HG03575 (cell line): ENCODE measurements around the gene NR2C2.

Experiments used
- ATAC-seq: cut with Tn5 transposase; IDR thresholded peaks from one replicate; pipeline ENCODE4 v1.9.1; 2021; ENCODE audit not compliant: unreplicated experiment, insufficient number of reproducible peaks, low FRiP score; ENCODE audit errors: extremely low read depth

NR2C2 gene

GRCh38 chr3:14920536-14920935 is 26.8 kb upstream of the NR2C2 start:
- no peak for ATAC-seq

GRCh38 chr3:14921034-14921616 is 26.3 kb upstream of the NR2C2 start:
- no peak for ATAC-seq

GRCh38 chr3:14921811-14922705 is 25.3 kb upstream of the NR2C2 start:
- no peak for ATAC-seq

GRCh38 chr3:14922863-14923262 is 24.5 kb upstream of the NR2C2 start:
- no peak for ATAC-seq

GRCh38 chr3:14923476-14923875 is 23.9 kb upstream of the NR2C2 start:
- no peak for ATAC-seq

- no peak for ATAC-seq
Observed at GRCh38 chr3:14925729-14926591, 21.4 kb upstream of the NR2C2 start.

- no peak for ATAC-seq
Observed at GRCh38 chr3:14926592-14926991, 20.8 kb upstream of the NR2C2 start.

- no peak for ATAC-seq
Observed at GRCh38 chr3:14927308-14927707, 20.1 kb upstream of the NR2C2 start.

GRCh38 chr3:14929310-14930074 is 17.9 kb upstream of the NR2C2 start:
- no peak for ATAC-seq

GRCh38 chr3:14933820-14934425 is 13.5 kb upstream of the NR2C2 start:
- ATAC-seq, result no peak

GRCh38 chr3:14935592-14936345 is 11.6 kb upstream of the NR2C2 start:
- no peak for ATAC-seq

GRCh38 chr3:14938954-14939353 is 8.4 kb upstream of the NR2C2 start:
- ATAC-seq, result no peak

GRCh38 chr3:14941871-14942270 is 5.5 kb upstream of the NR2C2 start:
- ATAC-seq, result no peak

- ATAC-seq, result no peak
Observed at GRCh38 chr3:14943042-14943441, 4.3 kb upstream of the NR2C2 start.

GRCh38 chr3:14946236-14946635 is 1.1 kb upstream of the NR2C2 start:
- no peak for ATAC-seq

- no peak for ATAC-seq
Observed at GRCh38 chr3:14946739-14947099, 664 bp upstream of the NR2C2 start.

GRCh38 chr3:14947886-14948608 is 664 bp downstream of the NR2C2 start:
- peak; percentile 78 for ATAC-seq
